Hindlimb muscle (tissue), 1 donor: ENCODE results near the gene TCP11L1. TPM values are rescaled to one million over a fixed set of nuclear protein-coding genes. Genes with fewer than 3 reads are reported as not detected.

Experiments
- DNase-seq: peaks from one replicate; pipeline ENCODE4 v3.0.0-alpha.2; 2013
- polyA plus RNA-seq: library from polyadenylated mRNA; unstranded; fragments of 120-200 nt; gene quantifications from one replicate; pipeline ENCODE4 v1.2.1, GENCODE V29; 2013; ENCODE audit not compliant: insufficient read length

TCP11L1 gene, protein sequence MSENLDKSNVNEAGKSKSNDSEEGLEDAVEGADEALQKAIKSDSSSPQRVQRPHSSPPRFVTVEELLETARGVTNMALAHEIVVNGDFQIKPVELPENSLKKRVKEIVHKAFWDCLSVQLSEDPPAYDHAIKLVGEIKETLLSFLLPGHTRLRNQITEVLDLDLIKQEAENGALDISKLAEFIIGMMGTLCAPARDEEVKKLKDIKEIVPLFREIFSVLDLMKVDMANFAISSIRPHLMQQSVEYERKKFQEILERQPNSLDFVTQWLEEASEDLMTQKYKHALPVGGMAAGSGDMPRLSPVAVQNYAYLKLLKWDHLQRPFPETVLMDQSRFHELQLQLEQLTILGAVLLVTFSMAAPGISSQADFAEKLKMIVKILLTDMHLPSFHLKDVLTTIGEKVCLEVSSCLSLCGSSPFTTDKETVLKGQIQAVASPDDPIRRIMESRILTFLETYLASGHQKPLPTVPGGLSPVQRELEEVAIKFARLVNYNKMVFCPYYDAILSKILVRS
- polyA plus RNA-seq, result 12.8 TPM

DNA sequence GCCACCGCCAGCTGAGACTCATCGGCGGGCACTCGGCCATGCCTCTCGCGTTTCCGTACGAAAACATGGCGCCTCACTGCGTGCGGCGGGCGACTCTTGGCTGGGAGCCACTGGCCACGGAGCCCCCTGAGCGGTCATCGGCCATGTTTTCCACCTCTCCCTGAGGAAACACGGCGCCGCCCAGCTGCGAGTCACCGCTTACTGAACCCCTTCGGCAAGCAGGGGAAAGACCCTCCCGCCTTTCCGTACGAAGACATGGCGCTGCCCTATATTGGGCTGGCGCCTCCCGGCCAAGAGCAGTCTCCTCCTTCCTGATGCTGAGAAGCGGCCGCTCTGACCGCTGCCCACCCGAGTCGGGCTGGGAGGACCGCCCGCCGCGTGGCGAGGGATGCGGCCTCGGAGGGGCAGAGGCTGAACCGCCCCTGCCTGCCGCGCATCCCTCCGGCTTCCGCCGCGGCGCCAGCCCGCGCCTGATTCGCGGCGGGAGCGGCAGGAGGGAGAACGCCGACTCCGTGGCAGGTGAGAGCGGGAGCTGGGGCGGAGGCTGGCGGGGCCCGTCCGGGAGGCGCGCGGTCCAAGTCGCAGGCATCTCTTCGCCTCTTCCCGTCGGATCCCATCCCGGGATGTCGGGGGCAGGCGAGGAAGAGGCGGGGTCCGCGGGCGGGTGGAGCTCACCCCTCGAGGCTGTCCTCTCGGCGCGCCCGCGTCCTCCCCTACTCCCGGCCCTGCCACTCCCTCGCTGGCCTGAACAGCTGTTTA, at the start of gene TCP11L1:
Gene TCP11L1 (plus strand): TSS at position 299 of the 759 bp plus-strand sequence. CDS start 4,202 bp downstream, outside the sequence.
- DNase-seq, result peak; percentile 96

DNA sequence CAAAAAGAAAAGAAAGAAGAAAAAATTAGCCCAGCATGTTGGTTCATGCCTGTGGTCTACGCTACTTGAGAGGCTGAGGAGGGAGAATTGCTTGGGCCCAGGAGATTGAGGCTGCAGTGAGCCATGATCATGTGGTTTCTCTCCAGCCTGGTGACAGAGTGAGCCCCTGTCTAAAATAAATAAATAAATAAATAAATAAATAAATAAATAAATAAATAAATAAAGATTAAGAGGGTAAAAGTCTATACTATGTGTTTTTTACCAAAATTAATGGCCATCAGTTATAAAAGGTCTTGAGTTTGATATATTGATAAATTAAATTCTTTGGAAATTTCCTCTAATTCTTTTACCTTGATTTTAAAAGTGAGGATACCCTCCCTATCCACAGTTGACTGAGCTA, 48.9 kb upstream of the TCP11L1 start:
- no peak for DNase-seq

DNA sequence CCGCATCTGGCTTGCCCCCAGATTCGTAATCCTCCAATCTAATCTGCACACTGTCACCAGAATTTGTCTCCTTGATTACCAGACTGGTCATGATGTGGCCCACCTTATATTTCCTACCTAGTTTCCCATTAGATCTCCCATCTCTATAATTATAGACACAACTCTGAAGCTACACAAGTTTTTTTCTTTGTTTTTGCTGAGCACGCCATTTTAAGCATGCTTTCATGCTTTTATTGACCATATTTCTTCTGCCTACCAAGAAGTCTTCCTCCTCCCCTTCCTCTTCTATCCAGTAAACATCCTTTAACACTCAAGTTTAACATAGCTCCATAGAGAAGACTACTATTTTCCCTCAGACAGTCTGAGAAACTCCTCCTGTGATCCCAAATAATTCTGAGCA, 47.9 kb upstream of the TCP11L1 start:
- no peak for DNase-seq

DNA sequence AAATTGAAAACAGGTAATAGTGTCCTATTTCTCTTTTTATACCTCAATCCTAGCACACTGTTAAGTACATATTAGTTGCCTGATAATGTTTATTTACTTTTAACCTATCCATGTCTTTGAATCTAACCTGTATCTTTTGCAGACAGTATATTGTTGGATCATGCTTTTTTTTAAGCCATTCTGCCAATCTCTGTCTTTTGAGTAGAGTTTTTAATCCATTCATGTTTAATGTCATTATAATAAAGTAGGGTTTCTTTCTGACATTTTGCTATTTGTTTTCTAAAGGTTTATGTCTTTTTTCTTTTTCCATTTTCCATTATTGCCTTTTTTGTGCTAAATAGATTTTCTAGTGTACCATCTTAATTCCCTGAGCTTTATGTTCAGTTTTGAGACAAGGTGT, 47.5 kb upstream of the TCP11L1 start:
- DNase-seq, result no peak

DNA sequence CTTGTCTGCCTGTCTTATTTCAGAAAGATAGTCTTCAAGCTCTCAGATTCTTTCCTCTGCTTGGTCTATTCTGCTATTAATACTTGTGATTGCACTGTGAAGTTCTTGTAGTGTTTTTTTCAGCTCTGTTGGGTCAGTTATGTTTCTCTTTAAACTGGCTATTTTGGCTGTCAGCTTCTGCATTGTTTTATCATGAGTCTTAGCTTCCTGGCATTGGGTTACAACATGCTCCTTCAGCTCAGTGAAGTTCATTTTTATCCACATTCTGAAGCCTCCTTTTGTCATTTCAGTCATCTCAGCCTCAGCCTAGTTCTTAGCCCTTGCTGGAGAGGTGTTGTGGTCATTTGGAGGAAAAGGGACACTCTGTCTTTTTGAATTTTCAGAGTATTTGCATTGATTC, 39.2 kb upstream of the TCP11L1 start:
- no peak for DNase-seq

DNA sequence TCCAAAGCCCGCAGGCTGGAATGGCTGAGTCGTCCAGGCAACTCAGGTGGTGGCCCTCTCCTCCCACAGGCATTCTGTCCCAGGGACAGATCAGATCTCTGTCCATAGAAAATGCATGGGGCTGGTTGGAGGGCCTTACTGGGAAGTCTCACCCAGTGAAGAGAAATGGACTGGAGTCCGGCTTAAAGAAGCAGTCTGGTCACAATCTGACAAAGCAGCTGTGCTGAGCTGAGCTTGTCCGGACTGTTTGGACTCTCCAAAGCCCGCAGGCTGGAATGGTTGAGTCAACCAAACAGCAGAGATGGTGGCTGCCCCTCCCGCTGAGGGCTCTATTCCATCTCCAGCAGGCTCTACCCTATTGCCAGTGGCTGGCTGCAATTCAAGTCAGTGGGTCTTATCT, 38.1 kb upstream of the TCP11L1 start:
- no peak for DNase-seq

DNA sequence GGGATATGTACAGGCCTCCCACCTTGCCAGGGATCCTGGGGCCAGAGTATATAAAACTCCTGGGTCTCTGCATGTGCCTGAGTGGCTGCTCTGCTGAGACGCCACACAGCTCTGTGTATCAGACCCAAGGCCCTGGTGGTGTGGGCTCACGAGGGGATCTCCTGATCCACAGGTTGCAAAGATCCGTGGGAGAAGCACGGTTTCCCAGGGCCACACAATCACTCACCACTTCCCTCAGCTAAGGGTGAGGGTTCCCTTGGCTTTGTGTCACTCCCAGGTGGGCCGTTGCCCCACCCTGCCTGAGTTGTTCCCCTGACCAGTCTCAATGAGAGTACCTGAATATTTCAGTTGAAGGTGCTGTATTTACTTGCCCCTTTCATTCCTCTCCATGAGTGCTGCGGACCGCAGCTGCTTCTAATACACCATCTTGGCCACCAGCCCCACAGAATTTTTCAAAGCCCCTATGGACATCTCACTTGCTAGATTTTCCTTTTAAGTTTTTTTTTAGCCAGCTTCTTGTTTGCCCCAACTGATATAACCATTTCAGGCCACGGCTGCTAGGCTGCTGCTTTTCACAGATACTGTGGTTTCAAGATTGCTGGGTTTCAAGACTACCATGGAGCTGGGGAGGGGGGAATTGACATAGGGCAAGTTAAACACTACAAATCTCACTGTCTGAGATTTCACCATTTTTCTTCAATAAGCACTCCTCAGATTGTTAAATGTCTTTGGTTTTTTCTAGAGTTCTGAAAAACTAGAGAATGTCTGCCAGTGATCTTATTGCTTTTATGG, 37.4 kb upstream of the TCP11L1 start:
- no peak for DNase-seq

DNA sequence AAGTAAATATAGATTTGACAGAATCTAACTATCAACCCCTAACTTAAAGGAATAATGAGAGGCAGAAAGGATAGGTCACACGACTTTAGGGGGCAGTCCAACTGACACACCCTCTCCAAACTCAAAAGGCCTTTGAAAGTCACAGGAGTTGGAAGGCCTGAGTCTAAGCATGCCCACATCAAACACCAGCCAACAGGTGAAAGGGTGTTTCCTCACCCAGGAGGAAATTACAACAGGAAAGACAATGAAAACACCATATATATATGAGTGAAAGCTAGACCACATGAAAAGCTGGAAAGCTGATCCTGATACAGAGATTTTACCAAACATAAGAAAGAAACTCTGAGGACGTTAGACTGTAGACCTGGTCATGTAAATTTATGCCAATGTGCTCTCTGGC, 34.2 kb upstream of the TCP11L1 start:
- no peak for DNase-seq

DNA sequence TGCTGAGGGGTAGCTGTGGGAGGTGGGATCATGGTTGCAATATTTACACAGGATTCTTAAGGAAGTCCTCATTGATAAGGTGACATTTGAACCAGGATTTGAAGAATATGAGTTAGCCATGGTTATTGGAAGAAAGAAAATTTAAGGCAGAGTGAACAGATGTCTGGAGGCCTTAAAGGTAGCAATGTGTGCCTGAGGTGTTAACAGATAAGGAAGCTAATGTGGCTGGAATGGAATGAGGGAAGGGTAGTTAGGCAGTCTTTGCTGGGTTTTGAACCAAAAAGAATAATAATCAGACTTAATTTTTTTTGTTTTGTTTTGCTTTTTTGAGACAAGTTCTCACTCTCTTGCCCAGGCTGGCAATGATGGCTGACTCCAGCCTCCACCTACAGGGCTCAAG, 33.4 kb upstream of the TCP11L1 start:
- DNase-seq, result no peak

DNA sequence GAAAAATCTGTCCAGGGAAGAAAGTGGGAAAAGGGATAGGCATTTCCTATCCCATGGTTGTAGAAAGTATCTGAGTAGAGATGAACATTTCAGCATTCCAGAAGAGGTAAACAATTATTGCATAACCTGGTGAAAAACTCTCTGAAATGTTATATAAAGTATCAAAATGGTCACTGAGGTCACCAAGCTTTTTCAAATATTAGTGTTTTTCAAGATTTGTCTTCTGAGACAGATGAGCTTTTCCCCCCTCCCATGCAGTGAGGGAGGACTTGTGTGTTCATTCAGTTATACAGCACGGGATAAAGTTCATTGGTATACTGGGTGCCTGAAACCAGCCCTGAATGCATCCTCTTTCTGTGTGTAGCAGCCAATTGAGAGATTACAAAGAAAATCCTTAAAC, 25.6 kb upstream of the TCP11L1 start:
- DNase-seq, result no peak

DNA sequence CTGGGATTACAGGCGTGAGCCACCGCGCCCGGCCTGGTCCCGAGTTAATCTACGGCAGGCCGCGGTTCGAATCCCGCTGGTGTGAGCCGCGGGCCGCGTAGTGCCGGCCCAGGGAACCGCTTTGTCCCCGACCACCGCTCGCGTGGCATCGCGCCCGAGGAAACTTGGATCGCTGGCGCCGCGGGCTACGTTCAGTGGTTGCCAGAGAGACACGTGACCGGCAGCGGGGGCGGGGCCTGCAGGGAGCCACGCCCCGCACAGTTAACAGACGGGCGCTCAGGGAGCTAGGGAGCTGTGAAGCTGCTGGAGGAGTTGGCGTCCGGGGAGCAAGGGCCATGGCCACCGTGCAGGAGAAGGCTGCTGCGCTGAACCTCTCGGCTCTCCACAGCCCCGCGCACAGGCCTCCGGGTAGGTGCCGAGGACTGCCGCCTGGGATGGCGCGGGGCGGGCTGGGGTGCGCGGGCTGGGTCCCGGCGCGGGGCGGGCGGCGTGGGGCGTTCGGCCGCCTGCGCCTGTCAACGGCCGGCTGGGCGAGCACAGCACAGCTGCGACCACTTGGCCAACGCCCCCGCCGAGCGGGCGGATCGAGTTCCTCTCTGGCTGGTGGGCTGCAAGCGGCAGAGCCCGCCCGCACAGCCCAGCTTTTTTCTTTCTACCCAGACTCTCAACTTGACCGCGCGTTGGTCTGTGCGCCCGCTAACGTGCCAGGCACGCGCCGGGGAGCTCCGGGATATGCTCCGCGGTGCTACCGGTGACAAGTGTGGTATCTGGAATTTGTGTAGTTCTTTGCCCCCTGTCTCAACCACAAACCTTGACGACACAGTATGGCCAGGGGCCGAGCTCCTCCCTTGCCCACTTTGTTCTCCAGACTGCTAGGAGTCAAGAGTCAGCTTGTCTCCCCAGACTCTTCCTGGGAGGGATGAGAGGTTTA, 23.5 kb upstream of the TCP11L1 start, which contains the start of gene DEPDC7:
Gene DEPDC7 (plus strand): TSS at position 258 of the 931 bp plus-strand sequence. CDS start 78 bp downstream, at position 336.
- DNase-seq, result peak; percentile 89

DNA sequence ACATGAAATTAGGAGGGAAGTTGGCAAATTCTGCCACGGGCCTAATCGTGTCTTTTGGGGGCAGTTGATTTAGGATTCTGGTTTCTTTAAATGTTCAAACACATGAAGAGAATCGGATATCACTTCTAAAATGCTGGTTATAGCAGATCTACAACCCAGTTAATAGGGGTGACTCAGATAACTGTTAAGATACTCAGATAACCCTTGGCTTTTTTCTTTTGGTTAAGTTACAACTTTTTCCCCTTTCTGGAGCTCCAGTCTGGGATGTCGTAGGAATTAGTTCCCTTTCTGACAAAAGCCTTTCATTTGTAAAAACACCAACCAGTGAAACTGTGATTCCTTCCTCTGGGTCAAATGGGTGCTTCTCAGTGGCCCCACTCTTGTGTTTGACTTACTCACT, 22.7 kb upstream of the TCP11L1 start:
- no peak for DNase-seq

DNA sequence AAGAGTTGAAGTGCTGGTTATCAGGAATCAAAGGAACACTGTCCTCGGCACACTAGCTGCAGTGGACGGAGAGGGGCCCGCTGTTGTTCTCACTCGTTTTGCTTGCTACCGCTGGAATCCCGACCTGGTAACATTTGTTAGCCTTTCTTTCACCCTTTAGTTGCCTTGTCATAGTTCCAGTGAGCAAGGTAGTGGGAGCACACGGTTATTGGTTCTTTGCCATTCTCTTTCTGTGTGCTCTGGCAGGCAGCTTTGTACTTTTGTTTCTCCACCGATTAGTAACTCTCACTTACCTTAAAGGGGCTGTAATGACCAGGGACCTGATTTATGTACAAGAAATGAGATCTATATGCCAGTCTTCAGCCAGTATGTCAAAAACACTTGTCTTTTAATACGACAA, 21.9 kb upstream of the TCP11L1 start:
- DNase-seq, result no peak

DNA sequence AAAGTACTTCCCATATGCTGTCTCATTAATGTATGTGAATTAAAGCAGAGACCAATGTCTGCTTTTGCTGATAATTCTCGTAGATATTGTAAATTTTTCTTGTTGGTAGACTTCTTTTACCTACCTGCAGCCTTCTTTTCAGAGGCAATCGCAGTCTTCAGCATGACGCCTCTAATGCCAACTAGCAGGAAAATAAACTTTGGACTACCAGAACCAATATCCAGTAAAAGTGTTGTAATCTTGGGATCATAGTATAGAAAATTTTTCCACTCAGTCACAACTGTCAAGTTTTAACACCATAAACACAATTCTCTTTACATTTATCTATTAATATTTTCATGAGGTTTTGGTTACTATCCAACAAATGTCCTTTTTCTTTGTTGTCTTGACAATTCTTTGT, 21.4 kb upstream of the TCP11L1 start:
- DNase-seq, result no peak

DNA sequence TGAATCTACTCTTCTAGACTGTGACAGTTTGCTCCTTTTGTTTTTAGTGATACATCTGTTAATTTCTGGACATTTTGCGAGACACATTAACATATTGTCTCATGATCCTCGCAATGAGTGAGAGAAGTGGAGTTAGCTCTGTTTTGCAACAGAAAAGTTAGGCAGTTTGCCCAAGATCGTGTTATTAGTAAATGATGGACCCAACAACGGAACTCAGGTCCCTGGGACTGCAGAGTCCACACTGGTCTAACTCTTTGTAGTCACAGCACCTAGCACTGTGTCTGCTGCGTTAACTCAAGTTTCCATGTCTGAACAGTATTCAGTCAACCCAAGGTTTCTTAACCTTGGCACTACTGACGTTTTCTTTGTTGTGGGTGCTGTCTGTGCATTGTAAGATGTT, 20.5 kb upstream of the TCP11L1 start:
- no peak for DNase-seq

DNA sequence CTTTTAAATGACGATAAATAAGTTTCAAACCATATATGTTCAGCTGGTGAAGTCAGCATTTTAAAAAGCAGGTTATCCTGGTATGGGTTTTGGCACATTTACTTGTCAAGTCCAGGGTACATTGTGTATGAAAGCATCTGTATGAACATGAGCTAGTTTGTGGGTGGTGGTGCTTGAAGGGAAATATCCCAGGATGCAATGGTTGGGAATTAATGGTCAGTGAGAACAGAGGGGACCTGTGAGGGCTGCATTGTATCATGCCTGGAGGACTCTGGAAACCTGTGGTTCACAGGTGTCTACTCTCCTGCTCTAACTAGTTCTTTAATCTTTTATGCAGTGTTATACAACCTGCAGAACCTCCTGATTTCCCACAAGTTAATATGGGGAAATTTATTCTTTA, 17.9 kb upstream of the TCP11L1 start:
- DNase-seq, result no peak

DNA sequence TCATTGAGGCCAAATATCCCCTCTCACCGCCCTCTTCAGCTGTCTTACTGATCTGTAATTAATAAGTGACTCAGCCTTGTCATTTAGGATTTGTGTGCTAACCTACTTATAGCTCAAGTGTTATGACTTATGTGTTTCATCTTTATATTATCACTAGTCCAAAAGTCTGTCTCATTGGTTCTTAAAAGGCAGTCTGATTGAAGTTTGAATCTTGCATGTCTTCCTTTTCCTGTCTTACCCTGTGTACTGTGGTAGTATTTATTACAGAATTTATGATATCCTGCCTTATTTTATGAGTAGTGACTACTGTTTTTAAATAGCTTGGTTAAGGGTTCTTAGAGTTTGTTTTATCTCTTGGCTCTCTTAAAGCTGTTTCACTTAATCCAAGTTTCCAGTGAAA, 17.4 kb upstream of the TCP11L1 start:
- no peak for DNase-seq

DNA sequence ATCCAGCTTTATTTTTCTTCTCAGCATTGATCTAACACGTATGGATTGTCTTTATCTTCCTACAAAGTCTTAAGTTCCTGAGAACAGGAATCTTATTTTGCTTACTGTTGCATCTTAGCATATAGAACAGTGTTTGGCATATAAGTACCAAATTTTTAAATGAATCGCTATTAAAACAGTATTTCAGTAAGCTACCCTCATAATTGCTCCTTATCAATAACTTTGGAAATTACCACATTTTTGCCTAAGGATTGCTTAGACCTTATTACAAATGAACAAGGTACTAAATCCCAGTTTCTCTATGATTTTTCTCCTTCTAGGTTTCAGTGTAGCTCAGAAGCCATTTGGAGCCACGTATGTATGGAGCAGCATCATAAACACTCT, 14.0 kb upstream of the TCP11L1 start:
- DNase-seq, result no peak

DNA sequence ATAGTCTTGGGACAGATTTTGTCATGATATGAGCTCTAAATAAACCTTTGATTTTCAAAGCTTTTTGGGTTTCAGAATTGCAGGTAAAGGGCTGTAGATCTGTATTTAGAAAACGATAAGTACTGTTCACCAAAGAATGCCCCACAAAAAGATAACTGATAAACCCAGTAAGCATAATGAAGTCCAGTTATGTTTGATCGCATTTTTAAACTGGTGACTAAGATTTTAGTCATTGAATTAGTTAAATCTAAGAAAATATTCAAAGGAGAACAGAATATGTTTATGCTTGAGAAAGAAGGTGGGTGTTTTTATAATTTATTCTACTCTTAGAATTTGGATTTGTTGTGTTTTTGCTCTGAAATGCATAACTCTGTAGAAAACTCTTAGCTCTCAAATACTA, 12.1 kb upstream of the TCP11L1 start:
- no peak for DNase-seq

DNA sequence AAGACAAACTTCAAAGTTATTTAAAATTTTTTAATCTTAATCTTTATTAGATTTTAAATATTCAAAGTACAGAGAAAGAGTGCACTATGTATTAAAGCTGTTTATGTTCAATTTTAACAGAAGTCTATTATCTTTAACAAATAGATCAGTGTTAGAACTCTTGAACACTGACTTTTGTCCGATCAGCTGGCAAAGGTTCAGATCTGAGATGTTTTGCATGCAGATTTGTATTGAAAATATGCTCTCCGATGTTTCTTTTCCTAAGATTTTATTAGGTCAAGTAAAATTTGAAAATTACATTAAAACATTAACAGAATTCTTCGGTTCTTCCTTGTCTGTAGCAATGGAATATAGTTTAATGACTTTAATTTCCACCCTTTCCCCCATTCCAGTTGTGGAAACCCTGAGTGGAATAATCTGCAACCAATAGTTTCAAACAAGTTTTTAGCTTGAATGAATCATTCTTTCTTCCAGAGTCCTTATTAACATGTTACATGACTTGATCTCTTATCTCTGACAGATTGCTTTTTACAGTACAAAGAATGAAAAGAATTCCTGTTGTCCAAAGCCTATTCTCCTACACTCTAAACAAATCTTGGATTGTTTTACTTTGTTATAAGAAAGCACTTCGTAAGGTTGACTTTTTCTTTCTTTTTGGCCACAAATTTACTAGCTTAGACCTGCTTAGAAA, 11.4 kb upstream of the TCP11L1 start:
- no peak for DNase-seq

DNA sequence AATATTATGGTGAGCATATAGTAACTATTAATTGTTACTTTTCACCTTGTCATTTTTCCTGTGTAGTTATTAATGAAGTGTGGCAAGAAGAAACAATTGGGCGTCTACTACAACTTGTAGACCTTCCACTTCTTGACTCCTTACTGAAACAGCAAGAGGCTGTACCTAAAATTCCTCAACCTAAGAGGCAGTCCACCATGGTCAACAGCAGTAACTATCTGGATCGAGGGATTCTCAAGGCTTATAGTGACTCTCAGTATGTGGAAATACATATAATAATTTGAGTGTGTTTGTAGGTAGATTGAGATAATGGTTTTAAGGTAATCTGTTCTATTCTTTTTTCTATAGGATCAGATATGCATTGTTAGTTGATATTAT, 10.8 kb upstream of the TCP11L1 start:
- no peak for DNase-seq
